Endothelial cell of umbilical vein (primary cell): Measurements from ENCODE around the gene CERS5. TPM values are rescaled to one million over a fixed set of nuclear protein-coding genes. Genes with fewer than 3 reads are reported as not detected.

Experiments used
- BruUV-seq: library from RNA; stranded (reverse); fragments of 400-500 nt; replicated peaks from 2 replicates; lab custom pipeline; 2021; lab: Mats Ljungman, UMichigan
- CTCF ChIA-PET: fragments of 300-600, 350-600 bp; sonication (Branson Sonifier 250); formaldehyde crosslinking; loops from one replicate; lab custom pipeline; 2021; ENCODE audit warnings: antibody characterized with exemption, inconsistent platforms; lab: Charles Lee
- POLR2A ChIA-PET: fragments of 300-600, 350-600 bp; sonication (Branson Sonifier 250); formaldehyde crosslinking; loops from one replicate; lab custom pipeline; 2021; ENCODE audit warnings: antibody characterized with exemption, inconsistent platforms; lab: Charles Lee
- DNase-seq: peaks from one replicate; pipeline ENCODE4 v3.0.0-alpha.2; 2011; ENCODE audit warnings: low read depth, low spot score
- FAIRE-seq: peaks from 2 replicates; lab custom pipeline; 2011; peaks lifted over from hg19 to GRCh38; lab: Jason Lieb, UNC
- H2AFZ ChIP-seq: 2 replicates; pipeline ENCODE4 v1.6.0; 2012; ENCODE audit warnings: low read depth, low read length, control low read depth, inconsistent platforms
- H3K27ac ChIP-seq: 2 replicates; pipeline ENCODE4 v1.5.1; 2011; ENCODE audit warnings: low read depth, mild to moderate bottlenecking, control low read depth, low read length, moderate library complexity; ENCODE audit not compliant: insufficient read depth
- H3K27me3 ChIP-seq, 2 experiments: 2 replicates each; pipeline versions ENCODE4 v1.6.0 to v1.6.1; 2011; ENCODE audit warnings: low read length in 2 of 2, mixed read lengths in 1 of 2; ENCODE audit not compliant: control insufficient read depth in 2 of 2, insufficient read depth in 2 of 2
- H3K36me3 ChIP-seq, 2 experiments: 2 replicates in 1 of 2; 3 replicates in 1 of 2; pipeline ENCODE4 v1.5.1; 2011; ENCODE audit warnings: low read length in 2 of 2, mild to moderate bottlenecking in 1 of 2, moderate library complexity in 1 of 2; ENCODE audit not compliant: control insufficient read depth in 2 of 2, insufficient read depth in 2 of 2; ENCODE audit errors: extremely low read depth in 1 of 2
- H3K4me1 ChIP-seq: 3 replicates; pipeline ENCODE4 v1.5.1; 2011; ENCODE audit warnings: mild to moderate bottlenecking, low read length; ENCODE audit not compliant: control insufficient read depth, insufficient read depth; ENCODE audit errors: extremely low read depth
- H3K4me2 ChIP-seq: 2 replicates; pipeline ENCODE4 v1.6.1; 2011; ENCODE audit warnings: low read length, control low read depth, mixed read lengths; ENCODE audit not compliant: insufficient read depth
- H3K4me3 ChIP-seq, 3 experiments: fragments of 200-600 bp in 1 of 3; sonication (generic), shearing (Covaris generic) in 1 of 3; replicated peaks in 1 of 3; 2 replicates each; pipeline ENCODE4 v1.5.1; 2011 to 2016; ENCODE audit warnings: control low read depth in 3 of 3, low read length in 3 of 3, mild to moderate bottlenecking in 2 of 3, inconsistent platforms in 1 of 3, low read depth in 1 of 3, moderate library complexity in 1 of 3; ENCODE audit not compliant: insufficient read depth in 1 of 3
- H3K79me2 ChIP-seq: 2 replicates; pipeline ENCODE4 v1.6.0; 2012; ENCODE audit warnings: low read length, inconsistent platforms; ENCODE audit not compliant: control insufficient read depth, insufficient read depth
- H3K9ac ChIP-seq: replicated peaks from 2 replicates; pipeline ENCODE3; 2011; ENCODE audit warnings: low read length, control low read depth; ENCODE audit not compliant: insufficient read depth; ENCODE audit errors: extremely low read depth
- H3K9me1 ChIP-seq: replicated peaks from 3 replicates; pipeline ENCODE4 v1.6.0; 2011; ENCODE audit warnings: mild to moderate bottlenecking, low read length; ENCODE audit not compliant: control insufficient read depth, insufficient read depth; ENCODE audit errors: extremely low read depth
- H3K9me3 ChIP-seq: replicated peaks from 2 replicates; pipeline ENCODE4 v1.5.1; 2012; ENCODE audit warnings: low read length, inconsistent platforms; ENCODE audit not compliant: control insufficient read depth, insufficient read depth
- H4K20me1 ChIP-seq: replicated peaks from 2 replicates; pipeline ENCODE3; 2011; ENCODE audit warnings: mild to moderate bottlenecking, low read length; ENCODE audit not compliant: control insufficient read depth, insufficient read depth; ENCODE audit errors: extremely low read depth
- EZH2 ChIP-seq: IDR thresholded peaks from 2 replicates; pipeline ENCODE4 v1.6.1; 2012; ENCODE audit warnings: borderline replicate concordance, low read depth, mild to moderate bottlenecking, moderate library complexity, low read length, inconsistent platforms; ENCODE audit not compliant: severe bottlenecking
- GATA2 ChIP-seq: IDR thresholded peaks from 2 replicates; pipeline ENCODE4 v1.7.0; 2011; ENCODE audit warnings: low read depth, mild to moderate bottlenecking, moderate library complexity, mixed read lengths, low read length; ENCODE audit not compliant: insufficient read length, insufficient read depth
- JUN ChIP-seq: IDR thresholded peaks from 2 replicates; pipeline ENCODE4 v1.6.1; 2011; ENCODE audit warnings: borderline replicate concordance, low read depth; ENCODE audit not compliant: insufficient read length, insufficient read depth
- MYC ChIP-seq: IDR thresholded peaks from one replicate; pipeline ENCODE4 v1.6.1; 2011; ENCODE audit warnings: mild to moderate bottlenecking, low read depth, low read length
- POLR2A ChIP-seq: IDR thresholded peaks from 2 replicates; pipeline ENCODE4 v1.6.1; 2012; ENCODE audit warnings: low read depth, mild to moderate bottlenecking, control low read depth, low read length
- POLR2AphosphoS5 ChIP-seq: IDR thresholded peaks from 2 replicates; pipeline ENCODE4 v1.6.1; 2012; ENCODE audit warnings: low read depth, mild to moderate bottlenecking, control low read depth, low read length, moderate library complexity; ENCODE audit not compliant: insufficient read depth
- dilution Hi-C: fragments of 300-500 bp; cut with MboI; formaldehyde crosslinking; loops from one replicate; pipeline ENCODE4 v1.15.0; 2019; ENCODE audit warnings: low sequenced_read_pairs; ENCODE audit not compliant: extremely low pct_ligation_motif_present
- intact Hi-C: fragments of 100-400 bp; cut with micrococcal nuclease; formaldehyde crosslinking; loops from one replicate; pipeline ENCODE4 v1.10.0; 2022
- polyA plus RNA-seq, 4 experiments: library from polyadenylated mRNA; depleted of rRNA in 3 of 4; stranded (reverse) in 3 of 4; unstranded in 1 of 4; fragments of >200 nt; gene quantifications; 2 replicates each; pipeline versions ENCODE4 v1.2.1 to v1.2.3, GENCODE V29; 2011 to 2012; ENCODE audit warnings: missing spikeins in 1 of 4
- total RNA-seq: library from RNA; stranded (reverse); gene quantifications from 2 replicates; pipeline ENCODE4 v1.2.3, GENCODE V29; 2021
- TF ChIP-seq, protein P1 (sequence below): IDR thresholded peaks from 2 replicates; pipeline ENCODE4 v1.6.1; 2011; ENCODE audit not compliant: insufficient read depth, insufficient read length
- TF ChIP-seq, protein P2 (sequence below), 2 donors: IDR thresholded peaks; 1 replicate in 1 of 2; 2 replicates in 1 of 2; pipeline ENCODE4 v1.5.1; 2011; ENCODE audit warnings: low read length in 2 of 2, mild to moderate bottlenecking in 2 of 2, moderate library complexity in 2 of 2, control low read depth in 1 of 2, inconsistent platforms in 1 of 2, low read depth in 1 of 2; ENCODE audit not compliant: insufficient read depth in 1 of 2; ENCODE audit errors: extremely low read depth in 1 of 2

The CERS5 gene
- total and polyA plus RNA-seq, 2 donors (not counting 3 experiments of a cell fraction or from before 2014, with no cell fraction given): 60.4 to 108 TPM

DNA sequence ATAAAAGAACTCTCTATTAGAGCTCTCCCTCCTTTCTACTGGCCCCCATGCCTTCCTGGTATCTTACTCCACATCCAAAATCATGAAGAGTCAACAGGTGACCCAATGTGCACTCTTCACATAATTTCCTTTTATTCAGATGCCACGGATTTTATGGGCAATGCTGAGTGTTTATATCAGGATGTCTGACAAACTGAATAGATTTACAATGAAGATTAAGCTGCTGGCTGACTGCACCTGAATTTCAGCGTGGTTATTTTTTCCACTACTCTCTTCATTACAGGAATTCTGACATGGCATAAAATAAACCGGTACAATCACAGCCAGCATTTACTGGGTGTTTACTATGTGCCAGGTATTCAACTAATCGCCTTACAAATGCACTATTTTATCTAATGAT lies 29.4 kb upstream of the CERS5 start:
- H3K9me3 ChIP-seq: no peaks in the 10 kb centered on the region
- peak overlapping the region; percentile 11 for H3K4me2 ChIP-seq
- H3K4me3 ChIP-seq: no peak overlapping the region
- H3K27me3 ChIP-seq: no peaks in the 10 kb centered on the region
- H3K9ac ChIP-seq: no peak overlapping the region
- CTCF ChIA-PET: interaction anchor here (1.1 to 2.2 kb wide), 5 partner anchors 10 to 118 kb away, joined by 3 to 11 read pairs (median 6); partner anchors contain the start of gene CERS5
- no TSS peak for BruUV-seq
- intact Hi-C loops: no loop called here
- dilution Hi-C loops: no loop called here
- no peaks in the 10 kb centered on the region for H3K9me1 ChIP-seq
- H3K4me1 ChIP-seq: peaks cover 39% of the 10 kb centered on the region
- no peak for FAIRE-seq
- no peak for TF ChIP-seq POLR2AphosphoS5
- TF ChIP-seq, protein P1, sequence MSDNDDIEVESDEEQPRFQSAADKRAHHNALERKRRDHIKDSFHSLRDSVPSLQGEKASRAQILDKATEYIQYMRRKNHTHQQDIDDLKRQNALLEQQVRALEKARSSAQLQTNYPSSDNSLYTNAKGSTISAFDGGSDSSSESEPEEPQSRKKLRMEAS: no peak
- TF ChIP-seq GATA2: peak; percentile 52
- TF ChIP-seq MYC: no peak
- peak; percentile 46 for DNase-seq
- peak overlapping the region; percentile 60 for H3K27ac ChIP-seq
- POLR2A ChIA-PET: interaction anchor here (1.0 kb wide), 1 partner anchor 25 kb away, joined by 3 read pairs; no protein-coding TSS in a partner anchor
- peaks cover 7 to 19% of the 10 kb centered on the region in 2 experiments for H3K36me3 ChIP-seq
- H3K79me2 ChIP-seq: peaks cover 6% of the 10 kb centered on the region
- no peak overlapping the region for H2AFZ ChIP-seq
- H4K20me1 ChIP-seq: no peaks in the 10 kb centered on the region

GRCh38 chr12:50195832-50196231 lies 28.7 kb upstream of the CERS5 start:
- ChIA-PET CTCF (interaction anchor here (1.1 to 2.2 kb wide), 3 partner anchors 9 to 119 kb away, joined by 3 to 11 read pairs (median 9); no protein-coding TSS in a partner anchor), POLR2A (no interaction called here)
- Histone ChIP-seq H3K27ac (no peak overlapping the region), H3K9ac (no peak overlapping the region), H3K4me2 (no peak overlapping the region), H3K9me3 (no peaks in the 10 kb centered on the region), H3K4me1 (peaks cover 32% of the 10 kb centered on the region), H2AFZ (no peak overlapping the region), H3K9me1 (no peaks in the 10 kb centered on the region), H3K4me3 (no peak overlapping the region), H4K20me1 (no peaks in the 10 kb centered on the region), H3K79me2 (peaks cover 4% of the 10 kb centered on the region), H3K27me3 (no peaks in the 10 kb centered on the region), H3K36me3 (peaks cover 10 to 17% of the 10 kb centered on the region in 2 experiments)
- FAIRE-seq: no peak
- intact Hi-C loops: no loop called here
- TF ChIP-seq EZH2: no peak
- TF ChIP-seq GATA2: no peak
- no peak for TF ChIP-seq POLR2A
- TF ChIP-seq MYC: no peak
- no peak for TF ChIP-seq JUN
- TF ChIP-seq, protein P2, sequence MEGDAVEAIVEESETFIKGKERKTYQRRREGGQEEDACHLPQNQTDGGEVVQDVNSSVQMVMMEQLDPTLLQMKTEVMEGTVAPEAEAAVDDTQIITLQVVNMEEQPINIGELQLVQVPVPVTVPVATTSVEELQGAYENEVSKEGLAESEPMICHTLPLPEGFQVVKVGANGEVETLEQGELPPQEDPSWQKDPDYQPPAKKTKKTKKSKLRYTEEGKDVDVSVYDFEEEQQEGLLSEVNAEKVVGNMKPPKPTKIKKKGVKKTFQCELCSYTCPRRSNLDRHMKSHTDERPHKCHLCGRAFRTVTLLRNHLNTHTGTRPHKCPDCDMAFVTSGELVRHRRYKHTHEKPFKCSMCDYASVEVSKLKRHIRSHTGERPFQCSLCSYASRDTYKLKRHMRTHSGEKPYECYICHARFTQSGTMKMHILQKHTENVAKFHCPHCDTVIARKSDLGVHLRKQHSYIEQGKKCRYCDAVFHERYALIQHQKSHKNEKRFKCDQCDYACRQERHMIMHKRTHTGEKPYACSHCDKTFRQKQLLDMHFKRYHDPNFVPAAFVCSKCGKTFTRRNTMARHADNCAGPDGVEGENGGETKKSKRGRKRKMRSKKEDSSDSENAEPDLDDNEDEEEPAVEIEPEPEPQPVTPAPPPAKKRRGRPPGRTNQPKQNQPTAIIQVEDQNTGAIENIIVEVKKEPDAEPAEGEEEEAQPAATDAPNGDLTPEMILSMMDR (IDR thresholded peaks at IDR 0.05; ENCODE audit: extremely low read depth in 1 of 2, insufficient read depth in 1 of 2, low read depth in 1 of 2, low read length in 2 of 2): no peak
- TF ChIP-seq, protein P1: no peak
- BruUV-seq: no TSS peak
- dilution Hi-C loops: no loop called here
- DNase-seq: no peak
